ENCODE data around the gene RHBG. TPM values are rescaled to one million over a fixed set of nuclear protein-coding genes. Genes with fewer than 3 reads are reported as not detected.

The RHBG gene, protein sequence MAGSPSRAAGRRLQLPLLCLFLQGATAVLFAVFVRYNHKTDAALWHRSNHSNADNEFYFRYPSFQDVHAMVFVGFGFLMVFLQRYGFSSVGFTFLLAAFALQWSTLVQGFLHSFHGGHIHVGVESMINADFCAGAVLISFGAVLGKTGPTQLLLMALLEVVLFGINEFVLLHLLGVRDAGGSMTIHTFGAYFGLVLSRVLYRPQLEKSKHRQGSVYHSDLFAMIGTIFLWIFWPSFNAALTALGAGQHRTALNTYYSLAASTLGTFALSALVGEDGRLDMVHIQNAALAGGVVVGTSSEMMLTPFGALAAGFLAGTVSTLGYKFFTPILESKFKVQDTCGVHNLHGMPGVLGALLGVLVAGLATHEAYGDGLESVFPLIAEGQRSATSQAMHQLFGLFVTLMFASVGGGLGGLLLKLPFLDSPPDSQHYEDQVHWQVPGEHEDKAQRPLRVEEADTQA
- total RNA-seq, result not detected in 2 replicates

DNA sequence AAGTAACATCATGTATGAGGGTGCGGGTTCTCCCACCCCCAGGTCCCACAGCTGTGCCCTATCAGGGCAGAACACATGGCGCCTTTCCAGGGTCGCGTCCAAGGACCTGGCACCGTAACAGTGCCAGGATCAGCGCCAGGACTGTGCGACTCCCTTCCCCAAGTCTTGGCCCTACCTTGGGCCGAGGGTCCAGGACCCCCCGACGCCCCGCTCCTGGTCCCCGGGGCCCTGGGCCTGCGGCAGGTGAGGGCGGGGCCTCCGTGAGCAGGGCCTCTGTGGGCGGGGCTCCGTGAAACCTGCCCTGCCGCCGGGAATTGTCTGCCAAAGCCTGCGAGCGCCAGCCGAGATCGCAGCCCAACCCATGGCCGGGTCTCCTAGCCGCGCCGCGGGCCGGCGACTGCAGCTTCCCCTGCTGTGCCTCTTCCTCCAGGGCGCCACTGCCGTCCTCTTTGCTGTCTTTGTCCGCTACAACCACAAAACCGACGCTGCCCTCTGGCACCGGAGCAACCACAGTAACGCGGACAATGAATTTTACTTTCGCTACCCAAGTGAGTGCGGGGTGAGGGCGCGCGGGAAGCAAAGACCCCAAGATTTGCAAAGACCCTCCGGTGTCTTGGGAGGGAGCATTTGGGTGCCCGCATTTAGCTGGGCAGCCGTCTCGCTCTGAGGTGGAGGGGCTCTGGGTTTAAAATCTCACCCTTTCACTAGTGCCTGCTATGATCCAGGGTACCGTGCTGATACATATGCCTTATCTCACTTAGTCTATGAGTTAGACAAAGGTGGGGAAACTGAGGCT lies at the start of gene RHBG:
Gene RHBG, plus strand, starts transcription at position 323 of the 796 bp plus-strand sequence. Its CDS starts 39 bp downstream, at position 362.

DNA sequence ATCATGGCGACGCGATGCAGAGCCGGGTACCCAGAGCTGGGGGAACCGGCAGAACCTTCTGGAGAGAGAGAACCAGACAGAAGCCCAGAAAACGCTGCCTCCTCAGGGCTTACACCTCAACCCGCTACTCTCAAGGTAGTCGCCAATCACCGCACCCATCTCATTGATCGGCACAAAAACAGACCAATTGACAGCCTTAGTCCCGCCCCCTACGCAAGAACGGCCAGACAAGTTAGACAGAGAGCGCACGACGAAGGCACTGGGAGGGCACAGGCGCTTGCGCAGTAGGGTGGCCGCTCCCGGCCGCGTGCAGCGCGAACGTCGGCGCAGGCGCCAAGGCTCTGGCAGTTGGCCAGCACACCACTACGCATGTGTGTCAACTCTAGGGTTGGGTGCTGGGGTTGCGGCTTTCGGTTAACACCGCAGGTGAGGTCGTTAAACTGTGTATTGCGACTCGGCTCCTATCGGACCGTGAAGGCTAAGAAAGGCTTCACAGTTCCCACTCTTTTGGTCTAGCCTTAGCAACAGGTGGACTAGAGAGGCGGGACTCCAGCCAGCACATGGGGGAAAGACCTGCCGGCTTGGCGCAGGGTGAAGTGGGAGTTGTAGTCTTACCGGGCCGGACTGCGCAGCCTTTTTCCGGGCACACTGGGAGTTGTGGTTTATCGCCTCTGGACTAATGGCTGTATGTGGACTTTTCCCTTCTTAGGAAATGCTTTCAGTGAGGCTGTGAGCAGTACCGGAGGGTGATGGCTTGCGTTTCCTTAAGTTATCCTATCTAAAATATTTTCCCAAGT lies 30.6 kb upstream of the RHBG start, which contains the start of the genes CCT3 and TSACC:
Gene CCT3, minus strand, starts transcription at position 113 of the 797 bp plus-strand sequence. Its CDS starts 108 bp downstream, at position 5.
Gene TSACC, plus strand, starts transcription at position 347 of the 797 bp plus-strand sequence. CDS start 1,232 bp downstream, outside the sequence.

Other genes starting within 250 kb of the RHBG start
- gene SEMA4A, start 215.6 kb upstream of the RHBG start, total RNA-seq, result 0.49 and 1.1 TPM in 2 replicates
- gene SLC25A44, start 175.1 kb upstream of the RHBG start, total RNA-seq, result 15.1 and 17.5 TPM in 2 replicates
- gene PMF1, start 156.2 kb upstream of the RHBG start, total RNA-seq, result 102 and 103 TPM in 2 replicates
- not detected in 2 replicates for gene BGLAP, start 127.0 kb upstream of the RHBG start, total RNA-seq
- 0.20 TPM in 1 of 2 replicates, not detected in the other for gene PAQR6, start 121.2 kb upstream of the RHBG start, total RNA-seq
- gene SMG5, start 86.4 kb upstream of the RHBG start, total RNA-seq, result 72.1 and 76.0 TPM in 2 replicates
- gene TMEM79, start 84.9 kb upstream of the RHBG start, total RNA-seq, result 1.6 and 2.3 TPM in 2 replicates
- gene GLMP, start 73.5 kb upstream of the RHBG start, total RNA-seq, result 105 and 123 TPM in 2 replicates
- gene VHLL, start 69.9 kb upstream of the RHBG start, total RNA-seq, result not detected in 2 replicates
- gene CCT3, start 30.9 kb upstream of the RHBG start, total RNA-seq, result 398 and 431 TPM in 2 replicates
- 2.4 TPM in 1 of 2 replicates, not detected in the other for gene TSACC, start 30.7 kb upstream of the RHBG start, total RNA-seq
- 30.1 and 32.3 TPM in 2 replicates for gene MEF2D, start 131.6 kb downstream of the RHBG start, total RNA-seq
- 33.7 and 39.4 TPM in 2 replicates for gene IQGAP3, start 203.4 kb downstream of the RHBG start, total RNA-seq
- not detected in 2 replicates for gene TTC24, start 210.5 kb downstream of the RHBG start, total RNA-seq
- gene NAXE, start 222.6 kb downstream of the RHBG start, total RNA-seq, result 70.9 and 72.1 TPM in 2 replicates
- 14.9 and 25.1 TPM in 2 replicates for gene GPATCH4, start 232.3 kb downstream of the RHBG start, total RNA-seq